Iris pigment epithelial cell (primary cell): ENCODE results near the gene REV3L.
A peak's percentile ranks its signal among the peaks of the same experiment; 100 is the strongest.

Experiments used
- DNase-seq: peaks from one replicate; pipeline ENCODE4 v3.0.0-alpha.2; 2011; ENCODE audit warnings: low read depth

REV3L gene

DNA sequence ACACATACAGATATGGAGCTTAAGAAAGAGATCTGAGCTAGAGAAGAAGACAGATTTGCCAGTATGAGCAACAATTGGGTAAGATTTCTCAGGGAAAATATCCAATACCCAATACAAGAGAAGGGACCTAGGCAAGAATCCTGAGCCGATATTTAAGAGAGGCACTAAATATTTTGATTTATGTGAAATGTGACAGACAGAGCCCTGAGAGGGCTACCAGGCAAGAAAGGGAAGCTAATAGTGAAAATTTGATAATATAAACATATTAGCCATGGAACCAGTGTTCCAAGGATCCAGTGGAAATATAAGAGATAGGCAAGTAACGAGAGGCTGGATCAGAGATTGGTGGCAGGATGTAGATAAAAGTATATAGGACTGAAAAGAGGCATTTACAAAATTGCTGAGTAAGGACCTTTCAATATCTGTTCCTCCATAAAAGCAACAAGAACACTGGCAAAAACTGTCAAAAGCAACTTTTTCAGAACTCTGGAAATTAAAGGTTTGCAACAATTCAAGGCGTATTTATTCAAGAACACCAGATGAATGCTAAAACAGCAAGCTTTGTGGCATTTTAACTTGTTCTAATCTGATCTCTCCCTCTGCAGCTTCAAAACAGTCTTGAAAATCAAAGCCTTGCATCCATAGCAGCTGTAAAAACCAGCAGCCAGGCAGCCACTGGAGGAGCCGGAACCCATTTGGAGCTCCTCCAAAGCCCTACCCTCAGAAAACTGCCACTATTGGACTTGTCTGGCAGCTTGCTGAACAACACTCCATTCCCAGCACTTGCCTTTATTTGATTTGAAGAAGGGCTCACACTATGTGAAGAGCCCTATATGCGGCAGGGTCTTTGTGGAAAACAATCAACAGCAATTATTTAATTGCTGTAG is 58.8 kb downstream of the REV3L start:
- peak; percentile 31 for DNase-seq

- DNase-seq: peak; percentile 57
Measured at GRCh38 chr6:111423055-111423633, 59.9 kb downstream of the REV3L start.

DNA sequence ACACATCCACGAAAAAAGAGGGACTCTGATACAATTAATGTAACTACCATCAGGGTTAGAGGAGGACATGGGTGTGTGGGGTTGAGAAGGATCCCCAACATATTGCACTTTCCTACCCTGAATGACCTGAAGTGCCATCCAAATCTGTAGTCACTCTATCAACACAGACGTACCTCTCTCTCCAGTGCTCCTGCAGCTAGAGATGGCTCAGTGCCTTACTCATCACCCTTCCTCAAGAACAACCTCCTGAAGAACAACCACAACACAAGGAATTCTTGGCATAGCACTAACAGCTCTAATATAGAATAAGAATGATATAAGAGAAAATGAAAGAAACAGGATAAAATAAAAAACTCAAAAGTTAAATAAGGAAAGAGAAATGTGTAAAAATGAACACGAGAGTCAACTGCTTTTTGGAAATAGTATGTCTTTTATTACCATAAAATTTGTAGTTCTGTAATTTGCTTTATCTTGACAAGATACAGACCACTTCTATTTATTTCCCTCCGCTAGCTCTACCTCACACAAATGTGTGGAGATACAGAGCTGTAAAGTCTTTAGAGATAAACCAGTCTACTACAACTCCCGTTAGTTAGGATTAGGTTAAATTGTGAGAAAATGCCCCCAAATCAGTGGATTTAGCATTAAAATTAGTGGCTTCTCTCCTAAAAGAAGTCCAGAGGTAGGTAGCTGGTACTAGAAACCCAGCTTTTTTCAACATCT is 63.9 kb downstream of the REV3L start:
- DNase-seq: peak; percentile 85

DNA sequence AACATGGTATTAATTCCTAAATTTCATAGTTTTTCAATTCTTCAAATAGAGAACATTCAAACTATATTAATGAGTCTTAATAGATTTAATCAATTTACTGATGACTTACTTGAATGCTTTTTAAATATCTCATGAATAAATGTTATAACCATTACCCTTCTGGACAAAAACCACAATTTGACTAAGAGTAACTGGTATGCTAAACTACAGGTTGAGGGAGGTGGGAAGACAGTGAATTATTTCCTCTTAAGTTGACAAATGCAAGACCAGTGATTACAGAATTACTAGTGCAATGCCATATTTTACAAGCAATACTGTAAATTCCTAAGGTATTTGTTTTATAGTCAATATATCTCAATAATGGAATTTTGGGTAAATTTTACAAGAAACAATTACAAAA is 65.1 kb downstream of the REV3L start:
- DNase-seq: peak; percentile 35

DNA sequence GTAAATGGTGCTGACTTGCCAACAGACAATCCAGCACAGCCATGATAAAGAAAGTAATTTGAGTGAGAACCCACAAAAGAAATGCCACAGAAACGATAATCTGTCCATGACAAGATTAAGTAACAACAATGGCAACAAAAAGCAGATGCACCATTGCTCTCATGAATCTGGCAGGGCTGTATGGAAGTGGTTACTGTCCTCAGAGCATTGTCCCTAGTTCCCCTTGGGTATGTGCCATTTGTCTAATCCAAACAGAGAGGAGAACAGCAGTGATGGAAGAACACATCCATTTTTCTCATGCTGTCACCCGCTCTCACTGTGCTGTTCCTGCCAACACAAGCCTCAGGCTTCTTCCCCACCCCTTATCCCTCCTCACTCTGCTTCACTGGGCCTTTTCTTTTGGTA is 65.8 kb downstream of the REV3L start:
- peak; percentile 31 for DNase-seq

DNA sequence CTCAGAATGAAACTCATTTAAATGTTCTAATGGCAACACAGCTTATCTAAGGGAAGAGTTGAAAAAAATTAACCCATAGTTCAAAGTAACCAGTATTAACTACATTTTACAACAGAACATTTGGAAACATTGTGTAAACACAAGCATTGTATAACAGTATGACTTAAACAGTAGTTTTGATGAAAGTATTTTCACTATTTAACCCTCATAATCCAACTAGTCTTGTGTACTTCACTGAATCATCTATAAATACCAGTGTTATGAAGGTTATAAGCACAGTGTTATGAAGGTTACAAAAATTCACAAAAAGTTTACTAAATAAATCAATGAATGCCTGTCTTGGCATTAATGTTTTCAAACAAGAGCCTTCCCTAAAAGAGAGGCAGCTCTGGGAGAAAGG is 66.5 kb downstream of the REV3L start:
- DNase-seq: peak; percentile 44

DNA sequence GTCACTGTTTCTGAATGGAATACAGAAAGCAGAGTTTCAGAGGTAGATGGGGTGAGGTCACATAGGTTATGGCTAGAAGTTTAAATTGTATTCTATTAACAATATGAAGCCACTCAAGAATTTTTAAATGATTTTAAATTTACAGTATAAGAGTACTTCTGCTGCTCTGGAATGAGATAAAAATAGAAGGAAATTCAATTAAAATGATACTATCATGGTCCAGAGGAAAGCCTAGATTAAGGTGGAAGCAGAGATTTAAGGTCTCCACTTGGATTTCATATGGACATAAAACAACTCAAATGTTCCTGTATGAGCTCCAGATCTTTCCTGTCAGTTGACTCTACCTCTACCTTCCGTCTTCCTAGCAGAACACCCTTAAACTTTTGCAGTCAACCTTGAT is 68.6 kb downstream of the REV3L start:
- no peak for DNase-seq

DNA sequence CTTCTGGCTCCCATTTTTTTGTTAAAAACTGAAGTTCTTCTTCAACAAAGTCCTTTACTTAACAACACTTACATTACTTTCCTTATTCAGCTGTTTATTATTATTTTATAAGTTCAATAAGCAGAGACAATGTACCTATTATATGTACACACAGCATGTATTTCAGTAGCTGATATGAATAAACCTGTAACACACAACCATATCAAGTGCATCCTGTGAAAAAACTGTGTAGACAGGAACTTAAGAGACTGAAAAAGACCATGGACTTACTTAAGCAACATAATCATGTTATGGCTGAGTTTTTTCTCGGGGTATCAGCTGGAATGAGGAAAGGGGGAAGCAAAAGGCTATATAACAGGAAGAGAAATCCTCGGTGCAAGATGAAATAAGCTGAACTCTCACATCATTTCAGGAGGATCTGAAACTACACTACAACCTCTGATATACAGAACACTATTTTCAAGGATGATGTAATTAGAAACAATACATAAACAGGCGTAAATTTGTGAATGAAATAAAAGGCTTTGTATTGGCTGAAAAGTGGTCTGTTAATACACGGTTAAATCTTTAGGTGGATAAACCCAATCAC is 70.9 kb downstream of the REV3L start:
- no peak for DNase-seq

DNA sequence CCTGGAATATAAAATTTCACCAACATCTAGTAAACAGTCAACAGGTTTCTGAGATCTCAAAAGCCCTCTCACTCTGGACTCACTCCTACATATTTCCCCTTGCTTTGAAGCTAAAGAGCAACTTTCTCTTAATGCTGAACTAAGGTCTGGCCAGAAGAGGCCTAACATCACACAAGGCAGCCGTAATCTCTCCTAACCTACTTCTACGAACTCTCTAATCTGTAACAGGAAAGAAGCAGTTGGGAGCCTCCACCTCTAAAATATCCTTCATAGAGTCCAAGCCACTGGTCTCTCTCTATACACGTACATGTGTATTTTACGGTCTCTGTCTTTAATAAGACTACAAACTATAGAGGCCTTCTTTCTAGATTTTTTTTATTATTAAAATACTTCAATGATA is 72.0 kb downstream of the REV3L start:
- DNase-seq: no peak

- no peak for DNase-seq
Measured at GRCh38 chr6:111410371-111410770, 72.6 kb downstream of the REV3L start.

DNA sequence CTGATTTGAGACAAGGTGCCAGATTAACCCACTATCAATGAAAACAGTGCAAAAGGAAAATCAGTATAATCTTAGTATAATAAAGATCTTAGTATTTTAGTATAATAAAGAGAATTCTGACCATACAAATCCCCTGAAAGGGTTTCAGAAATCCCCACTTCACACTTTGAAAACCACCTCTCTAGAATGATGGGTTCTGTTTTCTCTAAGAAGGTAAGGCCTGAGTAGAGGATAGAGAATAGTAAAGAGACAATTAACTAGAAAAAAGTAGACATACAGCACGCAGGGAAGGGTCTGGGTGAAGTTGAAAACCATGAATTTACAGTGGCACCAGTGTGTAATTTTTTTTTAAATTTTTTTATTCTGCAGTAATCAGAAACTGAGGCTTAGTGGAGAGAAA is 73.6 kb downstream of the REV3L start:
- DNase-seq: no peak

- no peak for DNase-seq
Measured at GRCh38 chr6:111407686-111408085, 75.3 kb downstream of the REV3L start.

DNA sequence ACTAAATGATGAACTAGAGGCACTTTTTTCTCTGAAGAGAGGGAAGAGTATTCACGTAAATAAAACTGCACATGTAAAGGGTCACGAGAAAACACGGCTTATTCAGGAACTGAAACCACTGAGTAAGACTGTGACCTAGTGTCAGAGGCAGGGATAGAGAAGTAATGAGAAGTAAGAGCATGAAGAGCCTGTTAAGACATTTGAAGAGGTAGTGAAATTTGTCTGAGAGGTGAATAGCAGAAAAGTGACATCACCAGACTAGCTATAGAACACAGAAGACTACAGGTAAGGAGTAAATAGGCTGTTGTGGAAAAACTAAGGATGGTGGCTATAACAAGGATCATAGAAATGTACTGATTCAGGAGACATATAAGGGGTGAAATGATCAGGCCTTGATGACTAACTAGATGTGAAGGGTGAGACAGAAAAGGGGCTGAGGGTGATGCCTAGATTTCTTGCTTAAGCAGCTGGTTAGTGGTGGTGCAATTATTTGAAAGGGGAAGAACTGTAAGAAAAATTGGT is 76.8 kb downstream of the REV3L start:
- DNase-seq: no peak

GRCh38 chr6:111403388-111403787 is 79.6 kb downstream of the REV3L start:
- DNase-seq: no peak

DNA sequence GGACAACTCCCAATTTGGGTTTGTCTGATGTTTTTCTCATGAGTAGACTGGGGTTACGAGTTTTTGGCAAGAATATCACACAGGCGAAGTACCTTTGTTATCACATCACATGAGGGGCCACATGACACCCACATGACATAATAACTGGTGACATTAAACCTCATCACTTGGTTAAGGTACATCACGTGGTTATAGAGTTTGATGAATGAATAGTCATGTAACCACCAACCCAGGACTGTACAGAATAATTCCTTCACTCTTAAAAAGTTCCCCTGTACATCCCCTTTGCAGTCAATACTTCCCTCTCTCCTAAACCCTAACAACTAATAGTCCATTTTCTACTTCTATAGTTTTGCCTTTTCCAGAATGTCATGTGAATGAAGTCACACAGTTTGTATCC is 83.4 kb downstream of the REV3L start:
- DNase-seq: no peak

GRCh38 chr6:111388681-111389080 is 94.3 kb downstream of the REV3L start:
- DNase-seq: no peak

DNA sequence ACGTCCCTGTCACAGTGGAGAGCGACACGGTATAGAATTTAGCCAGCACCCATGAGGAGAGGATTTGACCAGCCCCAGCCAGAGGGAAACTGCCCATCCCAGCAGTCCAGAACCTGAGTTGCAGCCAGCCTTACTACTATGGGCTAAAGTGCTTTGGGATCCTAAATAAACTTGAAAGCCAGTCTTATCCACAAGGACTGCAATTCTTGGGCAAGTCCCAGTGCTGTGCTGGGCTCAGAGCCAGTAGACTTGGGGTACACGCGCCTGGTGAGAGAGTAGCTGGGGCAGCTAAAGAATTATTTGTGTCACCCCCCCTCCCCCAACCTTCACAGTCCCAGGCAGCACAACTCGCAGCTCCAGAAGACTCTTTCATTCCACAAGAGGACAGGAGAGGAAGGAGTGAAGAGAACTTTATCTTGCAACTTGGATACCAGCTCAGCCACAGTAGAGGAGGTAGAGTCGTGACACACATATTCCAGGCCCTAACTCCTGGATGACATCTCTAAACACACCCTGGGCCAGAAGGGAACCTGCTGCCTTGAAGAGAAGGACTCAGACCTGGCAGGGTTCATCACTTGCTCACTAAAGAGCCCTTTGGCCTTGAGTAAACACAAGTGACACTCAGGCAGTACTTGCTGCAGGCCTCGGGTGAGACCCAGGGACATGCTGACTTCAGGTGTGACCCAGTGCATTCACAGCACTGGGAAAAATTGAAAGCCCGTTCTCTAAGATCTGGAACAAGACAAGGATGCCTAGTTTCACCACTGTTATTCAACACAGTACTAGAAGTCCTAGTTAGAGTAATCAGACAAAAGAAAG is 100.3 kb downstream of the REV3L start:
- DNase-seq: peak; percentile 1

GRCh38 chr6:111381728-111382127 is 101.3 kb downstream of the REV3L start:
- no peak for DNase-seq

- DNase-seq: peak; percentile 63
Measured at GRCh38 chr6:111381123-111381522, 101.9 kb downstream of the REV3L start.

DNA sequence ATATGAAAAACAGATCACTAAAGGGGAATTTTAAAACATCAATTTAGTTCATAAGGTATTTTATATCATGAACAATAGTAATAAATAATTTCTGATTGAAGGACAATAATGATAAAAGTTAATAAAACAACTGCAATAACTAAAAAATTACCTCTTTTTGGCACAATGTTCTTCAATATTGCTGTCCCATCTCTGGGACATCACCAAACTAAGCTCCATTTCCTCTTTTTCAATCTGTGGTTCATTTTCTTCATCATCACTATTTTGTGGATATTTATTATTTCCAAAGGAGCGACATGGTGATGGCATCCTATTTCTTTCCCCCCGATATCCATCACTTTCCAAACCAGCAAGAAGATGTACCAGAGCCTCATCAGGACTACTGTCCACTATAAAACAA is 103.2 kb downstream of the REV3L start:
- DNase-seq: no peak

GRCh38 chr6:111379302-111379701 is 103.7 kb downstream of the REV3L start:
- no peak for DNase-seq
